Thyroid gland (tissue), 4 donors: ENCODE results near the gene BLM.
"Not testable (repeated sequence)": the region's sequence is repeated elsewhere in the genome, so short reads cannot be mapped to it uniquely, and the experiment has no call there.

Source experiments
- CTCF ChIP-seq, 6 experiments: fragments of 200-600 bp in 3 of 6; fragments of 450-650 bp in 3 of 6; sonication (generic) in 3 of 6; IDR thresholded peaks; one replicate each; pipeline ENCODE4 v1.5.1; 2016 to 2019; ENCODE audit warnings: antibody characterized with exemption in 6 of 6, mild to moderate bottlenecking in 2 of 6, inconsistent platforms in 1 of 6, moderate library complexity in 1 of 6
- POLR2A ChIP-seq, 2 donors: fragments of 450-650 bp; IDR thresholded peaks; one replicate each; pipeline ENCODE4 v1.6.1; 2017; ENCODE audit warnings: antibody characterized with exemption in 2 of 2, mild to moderate bottlenecking in 2 of 2, moderate library complexity in 1 of 2

- TF ChIP-seq CTCF, POLR2A (IDR thresholded peaks at IDR 0.05): not testable (repeated sequence)
Observed at GRCh38 chr15:90740545-90740944, 23.4 kb downstream of the BLM start.
